OCI-LY3 (cell line): ENCODE data around the gene WNT10A.
A peak's percentile ranks its signal among the peaks of the same experiment; 100 is the strongest.

Source experiments
- H2AFZ ChIP-seq: fragments of 200-600, 300-600 bp; shearing (Covaris generic); 2 replicates; pipeline ENCODE4 v1.6.0; 2014; ENCODE audit warnings: antibody characterized with exemption, low read depth, low read length
- H3K27ac ChIP-seq: fragments of 200-600, 300-600 bp; sonication (generic); 2 replicates; pipeline ENCODE4 v1.5.1; 2014; ENCODE audit warnings: mild to moderate bottlenecking, low read length, moderate library complexity, mixed read lengths
- H3K27me3 ChIP-seq: fragments of 200-600, 300-600 bp; sonication (generic); 2 replicates; pipeline ENCODE4 v1.6.1; 2014; ENCODE audit warnings: low read depth, low read length, mixed read lengths
- H3K36me3 ChIP-seq: fragments of 200-600, 300-600 bp; sonication (generic); replicated peaks from 2 replicates; pipeline ENCODE3; 2014; ENCODE audit warnings: low read depth, low read length, mixed read lengths
- H3K4me1 ChIP-seq: fragments of 300-600, 200-600 bp; sonication (generic); 2 replicates; pipeline ENCODE4 v1.6.1; 2014; ENCODE audit warnings: low read length, mixed read lengths
- H3K4me2 ChIP-seq: fragments of 200-600, 300-600 bp; sonication (generic); 2 replicates; pipeline ENCODE4 v1.6.1; 2014; ENCODE audit warnings: low read length, mixed read lengths
- H3K4me3 ChIP-seq: fragments of 300-600, 200-600 bp; sonication (generic); 2 replicates; pipeline ENCODE4 v1.5.1; 2014; ENCODE audit warnings: antibody characterized with exemption, mild to moderate bottlenecking, low read length, moderate library complexity
- H3K79me2 ChIP-seq: fragments of 300-600, 200-600 bp; shearing (Covaris generic); 2 replicates; pipeline ENCODE4 v1.6.1; 2014; ENCODE audit warnings: mild to moderate bottlenecking, low read length, mixed read lengths
- H3K9ac ChIP-seq: fragments of 300-600, 200-600 bp; shearing (Covaris generic); 2 replicates; pipeline ENCODE4 v1.6.0; 2014; ENCODE audit warnings: mild to moderate bottlenecking, low read length, moderate library complexity
- H3K9me3 ChIP-seq: fragments of 200-600, 300-600 bp; shearing (Covaris generic); 2 replicates; pipeline ENCODE4 v1.6.1; 2014; ENCODE audit warnings: low read length, mixed read lengths; ENCODE audit not compliant: insufficient read depth
- H4K20me1 ChIP-seq: fragments of 200-600, 300-600 bp; sonication (generic); 2 replicates; pipeline ENCODE4 v1.6.1; 2016; ENCODE audit warnings: low read length, mixed read lengths; ENCODE audit not compliant: insufficient read depth
- CTCF ChIP-seq: fragments of 200-600, 300-600 bp; sonication (generic); IDR thresholded peaks from 2 replicates; pipeline ENCODE4 v1.5.1; 2014; ENCODE audit warnings: antibody characterized with exemption, low read length, low read depth
- EZH2phosphoT487 ChIP-seq: fragments of 200-600 bp; shearing (Covaris generic); IDR thresholded peaks from 2 replicates; pipeline ENCODE4 v1.6.1; 2018; ENCODE audit warnings: antibody characterized with exemption, mixed run types, low read depth

WNT10A gene

GRCh38 chr2:218865396-218865795 lies 15.3 kb upstream of the WNT10A start:
- no peaks in the 10 kb centered on the region for H3K9me3 ChIP-seq
- no peaks in the 10 kb centered on the region for H3K36me3 ChIP-seq
- no peak overlapping the region for H3K27ac ChIP-seq
- peaks cover 13% of the 10 kb centered on the region for H3K4me1 ChIP-seq
- H2AFZ ChIP-seq, result no peak overlapping the region
- no peaks in the 10 kb centered on the region for H3K27me3 ChIP-seq
- no peak overlapping the region for H3K4me3 ChIP-seq
- TF ChIP-seq CTCF (no peak), EZH2phosphoT487 (no peak)
- no peaks in the 10 kb centered on the region for H3K79me2 ChIP-seq
- H4K20me1 ChIP-seq, result no peaks in the 10 kb centered on the region
- H3K4me2 ChIP-seq, result no peak overlapping the region
- no peak overlapping the region for H3K9ac ChIP-seq

- Histone ChIP-seq H3K4me3 (no peak overlapping the region), H3K4me1 (peaks cover 18% of the 10 kb centered on the region), H3K79me2 (no peaks in the 10 kb centered on the region), H3K27ac (no peak overlapping the region), H4K20me1 (no peaks in the 10 kb centered on the region), H3K4me2 (no peak overlapping the region), H2AFZ (no peak overlapping the region), H3K36me3 (no peaks in the 10 kb centered on the region), H3K9me3 (no peaks in the 10 kb centered on the region), H3K27me3 (no peaks in the 10 kb centered on the region), H3K9ac (no peak overlapping the region)
- TF ChIP-seq CTCF (0 out of 2 replicates have a peak, but pooled peaks have one; percentile 4), EZH2phosphoT487 (no peak)
Measured at GRCh38 chr2:218865999-218866398, 14.7 kb upstream of the WNT10A start.

- Histone ChIP-seq H3K36me3 (no peaks in the 10 kb centered on the region), H3K4me2 (peak overlapping the region; percentile 34), H3K27ac (no peak overlapping the region), H3K9ac (no peak overlapping the region), H4K20me1 (no peaks in the 10 kb centered on the region), H3K4me1 (peaks cover 28% of the 10 kb centered on the region), H3K4me3 (no peak overlapping the region), H3K79me2 (peaks cover 11% of the 10 kb centered on the region), H3K27me3 (no peaks in the 10 kb centered on the region), H3K9me3 (no peaks in the 10 kb centered on the region), H2AFZ (no peak overlapping the region)
- TF ChIP-seq EZH2phosphoT487 (no peak), CTCF (no peak)
Measured at GRCh38 chr2:218867900-218868299, 12.8 kb upstream of the WNT10A start.

GRCh38 chr2:218869064-218869463 lies 11.6 kb upstream of the WNT10A start:
- no peak overlapping the region for H3K4me2 ChIP-seq
- H3K27me3 ChIP-seq, result no peaks in the 10 kb centered on the region
- H2AFZ ChIP-seq, result no peak overlapping the region
- no peak overlapping the region for H3K27ac ChIP-seq
- peaks cover 28% of the 10 kb centered on the region for H3K4me1 ChIP-seq
- no peak for TF ChIP-seq CTCF
- no peak for TF ChIP-seq EZH2phosphoT487
- H3K9ac ChIP-seq, result no peak overlapping the region
- no peaks in the 10 kb centered on the region for H3K36me3 ChIP-seq
- peaks cover 11% of the 10 kb centered on the region for H3K79me2 ChIP-seq
- no peak overlapping the region for H3K4me3 ChIP-seq
- H3K9me3 ChIP-seq, result no peaks in the 10 kb centered on the region
- no peaks in the 10 kb centered on the region for H4K20me1 ChIP-seq
